Measurements from ENCODE around the gene ANO2.

Gene ANO2

GRCh38 chr12:5516371-5517241 is 428.5 kb downstream of the ANO2 start:
- no peak for DNase-seq (ENCODE audit: low read depth in 2 of 2)

- no peak for DNase-seq (ENCODE audit: low read depth in 2 of 2)
These were observed 429.6 kb downstream of the ANO2 start for GRCh38 chr12:5515458-5515857.

- no peak for DNase-seq (ENCODE audit: low read depth in 2 of 2)
These were observed 430.5 kb downstream of the ANO2 start for GRCh38 chr12:5514545-5514944.

GRCh38 chr12:5514016-5514415 is 431.0 kb downstream of the ANO2 start:
- no peak for DNase-seq (ENCODE audit: low read depth in 2 of 2)

- no peak for DNase-seq (ENCODE audit: low read depth in 2 of 2)
These were observed 431.7 kb downstream of the ANO2 start for GRCh38 chr12:5513406-5513805.
